Neural progenitor cell (in vitro differentiated cells): ENCODE data around the gene KIFC3.

ENCODE experiments used
- CTCF ChIP-seq: fragments of 200-600 bp; sonication (generic); IDR thresholded peaks from 2 replicates; pipeline ENCODE4 v1.5.1; 2017; ENCODE audit warnings: antibody characterized with exemption, mild to moderate bottlenecking
- EZH2 ChIP-seq: fragments of 200-600 bp; sonication (generic); IDR thresholded peaks from 2 replicates; pipeline ENCODE4 v1.6.1; 2017; ENCODE audit warnings: antibody characterized with exemption, mild to moderate bottlenecking, moderate library complexity

- TF ChIP-seq CTCF (no peak), EZH2 (no peak)
Measured at GRCh38 chr16:57752581-57753447, 49.5 kb downstream of the KIFC3 start.
